ENCODE data around the gene RNF168.

DNA sequence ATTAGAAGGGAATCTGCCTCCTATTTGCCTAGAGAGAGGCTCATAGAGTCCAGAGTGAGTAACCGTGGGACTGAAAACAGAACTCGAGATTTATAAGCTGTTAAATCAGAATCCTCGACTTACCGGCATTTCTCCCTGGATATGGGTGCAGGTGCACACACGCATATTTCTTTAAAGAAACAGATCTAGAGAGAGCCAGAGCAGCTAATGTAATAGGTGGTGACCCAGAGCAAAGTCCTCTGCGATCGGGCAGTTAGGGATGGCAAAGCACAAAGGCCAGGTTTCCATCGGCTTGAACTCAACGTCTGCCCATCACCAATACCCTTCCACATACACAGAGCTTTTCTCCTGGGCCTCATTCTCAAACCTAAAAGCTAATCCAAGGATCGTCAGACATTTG is 13.8 kb downstream of the RNF168 start:
- TF ChIP-seq CTCF (IDR thresholded peaks at IDR 0.05; ENCODE audit: insufficient read depth, low read depth, low read length) = no peak
- TF ChIP-seq EZH2 (IDR thresholded peaks at IDR 0.05; ENCODE audit: insufficient read depth, low read length) = no peak
